ENCODE results near the gene MEGF9.
A peak's percentile ranks its signal among the peaks of the same experiment; 100 is the strongest.

MEGF9 gene

DNA sequence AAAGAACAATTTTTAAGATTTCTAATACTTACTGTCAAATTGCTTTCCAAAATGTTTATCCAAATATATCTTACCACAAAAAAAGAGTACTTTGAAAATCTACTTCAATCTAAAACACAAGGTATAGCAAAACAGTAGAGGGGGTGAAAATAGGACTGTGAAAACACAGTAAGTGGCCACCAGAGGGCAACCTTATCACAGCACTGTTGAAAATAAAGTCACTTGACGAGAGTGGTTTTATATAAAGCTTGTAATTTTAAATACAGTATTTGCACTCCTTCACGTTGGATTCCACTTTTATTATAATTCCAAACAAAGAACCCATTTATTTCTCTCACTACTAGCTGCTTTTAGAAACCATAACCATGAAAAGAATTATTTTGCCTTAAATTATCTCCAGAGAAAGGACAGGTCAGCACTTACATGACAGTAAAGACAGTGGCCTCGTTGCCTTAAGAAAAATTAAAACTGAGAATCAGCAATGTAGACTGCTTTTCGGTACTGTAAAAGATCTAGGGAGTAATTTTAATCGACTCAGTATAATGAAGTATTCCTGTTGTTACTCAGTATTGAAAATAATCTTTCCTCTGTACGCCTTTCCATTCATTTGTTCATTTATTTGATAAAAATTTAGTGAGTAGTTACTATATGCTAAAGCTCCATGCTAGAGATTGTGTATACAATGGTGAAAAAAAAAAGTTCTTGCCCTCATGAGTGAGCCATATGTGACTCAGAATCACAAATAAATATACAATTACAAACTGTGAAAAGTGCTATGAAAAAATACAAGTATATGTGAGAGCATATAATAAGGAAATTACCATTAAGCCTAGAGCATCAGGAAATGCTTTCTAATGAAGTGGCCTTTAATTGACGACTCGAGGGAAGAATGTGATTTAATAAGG, 94.3 kb downstream of the MEGF9 start:
- no peak overlapping the region for H3K4me3 ChIP-seq (replicated peaks in 1 of 2; ENCODE audit: low read depth in 2 of 2, low read length in 2 of 2)
- peak; percentile 81 to 86 for DNase-seq (ENCODE audit: low read depth in 2 of 2)
- peak; percentile 74 for TF ChIP-seq CTCF (IDR thresholded peaks at IDR 0.05; ENCODE audit: low read depth, low read length)

- H3K4me3 ChIP-seq (replicated peaks in 1 of 2; ENCODE audit: low read depth in 2 of 2, low read length in 2 of 2), result no peak overlapping the region
- peak; percentile 20 to 36 for DNase-seq (ENCODE audit: low read depth in 2 of 2)
- no peak for TF ChIP-seq CTCF (IDR thresholded peaks at IDR 0.05; ENCODE audit: low read depth, low read length)
Observed at GRCh38 chr9:120616966-120617935, 97.0 kb downstream of the MEGF9 start.

DNA sequence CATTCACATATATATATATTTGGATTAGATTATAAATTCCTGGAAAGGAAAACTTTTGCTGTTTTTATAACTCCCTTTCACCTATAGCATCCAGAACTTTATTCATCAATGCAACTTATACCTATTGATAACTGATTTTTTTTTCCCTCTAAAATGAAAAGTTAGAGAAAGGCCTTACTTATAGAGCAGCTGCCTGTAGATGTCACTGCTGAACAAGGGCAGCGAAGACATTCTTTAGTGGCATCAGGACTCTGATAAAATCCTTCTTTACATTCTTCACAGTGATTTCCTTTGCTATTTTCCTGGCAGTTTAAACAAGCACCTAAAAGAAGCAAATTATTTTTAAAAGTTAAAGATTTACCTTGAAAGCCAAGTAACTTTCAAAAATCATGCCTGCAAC, 102.1 kb downstream of the MEGF9 start:
- TF ChIP-seq CTCF (IDR thresholded peaks at IDR 0.05; ENCODE audit: low read depth, low read length), result no peak
- no peak overlapping the region for H3K4me3 ChIP-seq (replicated peaks in 1 of 2; ENCODE audit: low read depth in 2 of 2, low read length in 2 of 2)
- peak in 1 of 2 donors; percentile 19 for DNase-seq (ENCODE audit: low read depth in 2 of 2)

- no peak for DNase-seq (ENCODE audit: low read depth in 2 of 2)
- no peak overlapping the region for H3K4me3 ChIP-seq (replicated peaks in 1 of 2; ENCODE audit: low read depth in 2 of 2, low read length in 2 of 2)
- no peak for TF ChIP-seq CTCF (IDR thresholded peaks at IDR 0.05; ENCODE audit: low read depth, low read length)
Observed at GRCh38 chr9:120611690-120612068, 102.6 kb downstream of the MEGF9 start.

GRCh38 chr9:120610975-120611689, 103.1 kb downstream of the MEGF9 start:
- DNase-seq (ENCODE audit: low read depth in 2 of 2), result peak; percentile 17 to 32
- H3K4me3 ChIP-seq (replicated peaks in 1 of 2; ENCODE audit: low read depth in 2 of 2, low read length in 2 of 2), result no peak overlapping the region
- peak; percentile 41 for TF ChIP-seq CTCF (IDR thresholded peaks at IDR 0.05; ENCODE audit: low read depth, low read length)

DNA sequence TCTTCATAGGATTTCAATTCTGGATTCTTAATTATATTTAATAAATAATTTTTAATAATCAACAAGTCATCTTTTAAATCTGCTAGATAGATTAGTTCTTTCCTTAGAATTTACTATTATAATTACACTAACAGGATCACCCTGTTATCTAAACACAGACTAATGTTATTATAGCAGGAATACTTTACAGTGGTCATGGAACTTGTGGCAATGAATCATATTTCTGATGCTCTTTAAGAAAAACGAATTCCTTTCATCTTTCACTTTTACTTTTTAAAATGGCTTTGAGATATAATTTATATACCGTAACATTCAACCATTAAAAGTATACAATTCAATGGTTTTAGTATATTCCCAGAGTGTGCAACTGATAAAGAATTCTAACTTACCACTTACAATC, 104.6 kb downstream of the MEGF9 start:
- no peak overlapping the region for H3K4me3 ChIP-seq (replicated peaks in 1 of 2; ENCODE audit: low read depth in 2 of 2, low read length in 2 of 2)
- peak in 1 of 2 donors; percentile 27 for DNase-seq (ENCODE audit: low read depth in 2 of 2)
- TF ChIP-seq CTCF (IDR thresholded peaks at IDR 0.05; ENCODE audit: low read depth, low read length), result no peak

Data from cardiac fibroblast (primary cell).